Trophoblast cell (in vitro differentiated cells and primary cell): ENCODE measurements around the gene GPR37L1.
"Not testable (repeated sequence)": the region's sequence is repeated elsewhere in the genome, so short reads cannot be mapped to it uniquely, and the experiment has no call there.

Experiments
- DNase-seq, 2 donors: peaks; one replicate each; pipeline ENCODE4 v3.0.0-alpha.2; 2016
- H2AFZ ChIP-seq: 2 replicates; pipeline ENCODE4 v1.6.1; 2013; ENCODE audit warnings: low read length, moderate library complexity, mild to moderate bottlenecking; ENCODE audit not compliant: insufficient read depth, poor library complexity
- H2AK5ac ChIP-seq: 2 replicates; pipeline ENCODE4 v1.6.1; 2013; ENCODE audit warnings: mild to moderate bottlenecking, low read length
- H2BK120ac ChIP-seq: 2 replicates; pipeline ENCODE4 v1.6.1; 2013; ENCODE audit warnings: low read length, mild to moderate bottlenecking, moderate library complexity; ENCODE audit not compliant: insufficient read depth, poor library complexity
- H2BK12ac ChIP-seq: 2 replicates; pipeline ENCODE4 v1.6.1; 2013; ENCODE audit warnings: mild to moderate bottlenecking, low read length, moderate library complexity
- H2BK5ac ChIP-seq: 2 replicates; pipeline ENCODE4 v1.6.1; 2013; ENCODE audit warnings: low read length, low read depth, moderate library complexity, mild to moderate bottlenecking; ENCODE audit not compliant: poor library complexity
- H3K14ac ChIP-seq: 2 replicates; pipeline ENCODE4 v1.6.1; 2013; ENCODE audit warnings: mild to moderate bottlenecking, low read length
- H3K18ac ChIP-seq: 2 replicates; pipeline ENCODE4 v1.6.1; 2013; ENCODE audit warnings: mild to moderate bottlenecking, low read length
- H3K23ac ChIP-seq: 2 replicates; pipeline ENCODE4 v1.6.1; 2013; ENCODE audit warnings: low read length
- H3K27ac ChIP-seq: 2 replicates; pipeline ENCODE4 v1.5.1; 2013; ENCODE audit warnings: low read depth, mild to moderate bottlenecking, inconsistent platforms, low read length, moderate library complexity
- H3K27me3 ChIP-seq: 2 replicates; pipeline ENCODE4 v1.6.1; 2013; ENCODE audit warnings: inconsistent platforms, mild to moderate bottlenecking, low read length, moderate library complexity; ENCODE audit not compliant: insufficient read depth
- H3K36me3 ChIP-seq, 2 experiments: 1 replicate in 1 of 2; 2 replicates in 1 of 2; pipeline ENCODE4 v1.6.1; 2013; ENCODE audit warnings: low read length in 2 of 2, mild to moderate bottlenecking in 2 of 2, moderate library complexity in 1 of 2; ENCODE audit not compliant: insufficient read depth in 2 of 2, control insufficient read depth in 1 of 2
- H3K4ac ChIP-seq: 2 replicates; pipeline ENCODE4 v1.6.1; 2013; ENCODE audit warnings: low read depth, mild to moderate bottlenecking, low read length, moderate library complexity
- H3K4me1 ChIP-seq, 2 experiments: 1 replicate in 1 of 2; 2 replicates in 1 of 2; pipeline ENCODE4 v1.6.1; 2013; ENCODE audit warnings: low read length in 2 of 2, mild to moderate bottlenecking in 2 of 2, moderate library complexity in 1 of 2; ENCODE audit not compliant: insufficient read depth in 2 of 2, control insufficient read depth in 1 of 2
- H3K4me2 ChIP-seq: 2 replicates; pipeline ENCODE4 v1.6.1; 2013; ENCODE audit warnings: inconsistent platforms, mild to moderate bottlenecking, low read length, moderate library complexity
- H3K4me3 ChIP-seq: 2 replicates; pipeline ENCODE4 v1.5.1; 2013; ENCODE audit warnings: mild to moderate bottlenecking, low read depth, low read length, inconsistent platforms
- H3K79me1 ChIP-seq: one replicate; pipeline ENCODE4 v1.6.1; 2013; ENCODE audit warnings: low read length
- H3K79me2 ChIP-seq: 2 replicates; pipeline ENCODE4 v1.6.1; 2013; ENCODE audit warnings: low read length, mild to moderate bottlenecking; ENCODE audit not compliant: control insufficient read depth, insufficient read depth, poor library complexity
- H3K9ac ChIP-seq: 2 replicates; pipeline ENCODE4 v1.6.1; 2013; ENCODE audit warnings: mild to moderate bottlenecking, low read length
- H3K9me3 ChIP-seq: 2 replicates; pipeline ENCODE4 v1.6.1; 2013; ENCODE audit warnings: low read depth, mild to moderate bottlenecking, control low read depth, inconsistent platforms, low read length; ENCODE audit not compliant: insufficient read depth
- H4K12ac ChIP-seq: 2 replicates; pipeline ENCODE4 v1.6.1; 2013; ENCODE audit warnings: low read depth, mild to moderate bottlenecking, low read length, moderate library complexity
- H4K8ac ChIP-seq: 2 replicates; pipeline ENCODE4 v1.6.1; 2013; ENCODE audit warnings: low read depth, mild to moderate bottlenecking, low read length, moderate library complexity
- H4K91ac ChIP-seq: one replicate; pipeline ENCODE4 v1.6.1; 2013; ENCODE audit warnings: low read depth, mild to moderate bottlenecking, low read length, moderate library complexity
- WGBS: extraction: QIAGEN DNeasy Blood & Tissue Kit; methylation state at CpG from one replicate; pipeline ENCODE4 v1.1.7; 2013; ENCODE audit warnings: missing lambda C conversion rate; ENCODE audit not compliant: insufficient read length, insufficient coverage; ENCODE audit errors: extremely low coverage; 5-methylcytosine and 5-hydroxymethylcytosine counted together

Gene GPR37L1

GRCh38 chr1:202143768-202144401 lies 21.2 kb downstream of the GPR37L1 start:
- no peak overlapping the region for H2BK5ac ChIP-seq
- H2BK120ac ChIP-seq = peak overlapping the region; percentile 59
- peak overlapping the region; percentile 86 for H4K8ac ChIP-seq
- peak overlapping the region; percentile 69 for H2AFZ ChIP-seq
- H3K4me2 ChIP-seq = peak overlapping the region; percentile 85
- H2AK5ac ChIP-seq = peak overlapping the region; percentile 69
- H3K27ac ChIP-seq = no peak overlapping the region
- H3K4me1 ChIP-seq = peaks cover 8 to 17% of the 10 kb centered on the region in 2 experiments
- H3K9me3 ChIP-seq = no peaks in the 10 kb centered on the region
- H4K91ac ChIP-seq = peak overlapping the region; percentile 47
- H3K79me1 ChIP-seq = peaks cover 16% of the 10 kb centered on the region
- H3K27me3 ChIP-seq = no peaks in the 10 kb centered on the region
- peak overlapping the region; percentile 92 for H3K14ac ChIP-seq
- no peak for DNase-seq
- no peak overlapping the region for H3K23ac ChIP-seq
- WGBS = no CpG with 5 or more reads among the region's 58 CpGs
- H3K79me2 ChIP-seq = peaks cover 13% of the 10 kb centered on the region
- H2BK12ac ChIP-seq = no peak overlapping the region
- peak overlapping the region; percentile 91 for H3K4me3 ChIP-seq
- peak overlapping the region; percentile 63 for H4K12ac ChIP-seq
- peak overlapping the region; percentile 94 for H3K9ac ChIP-seq
- peak overlapping the region; percentile 53 for H3K4ac ChIP-seq
- no peaks in the 10 kb centered on the region for H3K36me3 ChIP-seq
- H3K18ac ChIP-seq = peak overlapping the region; percentile 38

DNA sequence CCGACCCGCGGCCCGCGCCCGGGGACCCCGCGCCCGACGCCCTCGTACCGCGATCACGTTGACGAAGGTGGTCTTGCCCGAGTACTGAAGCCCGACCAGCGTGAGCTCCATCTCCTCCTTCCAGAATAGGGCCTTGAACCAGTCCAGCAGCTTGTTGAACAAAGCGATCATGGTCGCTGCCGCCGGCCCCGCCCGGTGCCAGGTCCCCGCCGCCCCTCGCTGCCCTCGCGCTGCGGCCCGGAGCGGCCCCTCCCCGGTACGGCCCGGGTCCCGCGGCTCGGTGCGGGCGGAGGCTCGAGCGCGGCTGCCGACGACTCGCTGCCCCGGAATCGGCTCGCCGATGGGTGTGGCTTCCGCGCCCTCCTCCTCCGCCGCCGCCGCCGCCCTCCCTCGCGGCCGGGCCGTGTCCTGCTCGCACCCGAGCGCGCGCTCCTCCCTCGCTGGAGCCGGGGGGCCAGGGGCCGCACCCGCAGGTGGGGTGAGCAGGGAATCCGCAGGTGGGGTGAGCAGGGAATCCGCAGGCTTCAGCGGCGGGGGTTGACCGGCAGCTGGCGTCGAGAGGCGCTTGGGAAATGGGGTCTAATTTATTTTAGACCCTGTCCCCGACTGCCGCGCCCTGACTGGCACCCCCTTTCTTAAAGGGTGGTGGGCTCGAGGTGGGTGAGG lies 21.8 kb downstream of the GPR37L1 start, which contains the start of gene ARL8A:
Gene ARL8A, minus strand, starts transcription at position 336 of the 666 bp plus-strand sequence. Its CDS starts 165 bp downstream, at position 171.
- Histone ChIP-seq H3K9me3 (no peaks in the 10 kb centered on the region), H3K23ac (no peak within 1 kb of the TSS), H3K27ac (no peak within 1 kb of the TSS), H4K91ac (peak within 1 kb of the TSS; percentile 47), H3K14ac (peak within 1 kb of the TSS; percentile 92), H3K4ac (peak within 1 kb of the TSS; percentile 53), H3K79me1 (peaks cover 16% of the 10 kb centered on the region), H3K9ac (peak within 1 kb of the TSS; percentile 94), H2AFZ (peak within 1 kb of the TSS; percentile 69), H3K36me3 (no peaks in the 10 kb centered on the region), H3K4me2 (peak within 1 kb of the TSS; percentile 85), H2BK120ac (peak within 1 kb of the TSS; percentile 59), H3K27me3 (no peaks in the 10 kb centered on the region), H2BK5ac (no peak within 1 kb of the TSS), H3K18ac (peak within 1 kb of the TSS; percentile 38), H2AK5ac (peak within 1 kb of the TSS; percentile 69), H2BK12ac (no peak within 1 kb of the TSS), H3K79me2 (peaks cover 13% of the 10 kb centered on the region), H4K12ac (peak within 1 kb of the TSS; percentile 63), H3K4me1 (peaks cover 8 to 17% of the 10 kb centered on the region in 2 experiments), H4K8ac (peak within 1 kb of the TSS; percentile 86), H3K4me3 (peak within 1 kb of the TSS; percentile 91)
- WGBS = no CpG with 5 or more reads among the region's 82 CpGs
- peak; percentile 36 to 58 for DNase-seq

DNA sequence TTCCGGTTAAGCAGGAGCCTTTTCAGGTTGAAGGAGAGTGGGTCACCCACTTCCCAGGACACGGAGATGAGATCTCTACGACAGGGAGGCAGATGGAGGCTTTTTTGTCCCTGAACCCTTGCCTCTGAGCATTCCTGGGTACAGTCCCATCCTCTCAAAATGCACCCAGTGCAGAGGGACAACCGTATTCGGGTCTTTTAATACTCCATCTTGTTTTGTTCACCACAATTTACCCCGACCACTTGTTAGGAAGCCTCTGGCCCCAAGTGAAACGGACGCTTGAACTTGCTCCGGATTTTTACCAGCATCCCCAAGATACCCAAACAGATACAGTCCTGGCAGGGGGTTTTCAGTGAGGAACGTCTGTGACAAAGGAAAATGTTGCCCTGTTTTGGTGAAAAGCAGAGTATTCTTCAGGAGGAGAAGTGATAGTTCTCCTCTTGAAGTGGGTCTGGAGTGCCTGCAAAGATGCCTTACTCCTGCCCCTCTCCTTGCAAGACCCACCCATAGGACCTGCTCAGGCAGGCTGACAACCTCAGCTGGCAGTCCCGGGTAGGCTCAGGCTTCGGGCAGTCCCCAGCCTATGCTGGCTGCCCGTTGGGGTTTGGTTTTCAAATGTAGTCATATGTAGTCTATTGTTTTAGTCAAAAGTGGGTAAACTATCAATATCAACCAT lies 22.5 kb downstream of the GPR37L1 start:
- H3K79me2 ChIP-seq = peaks cover 13% of the 10 kb centered on the region
- no CpG with 5 or more reads among the region's 13 CpGs for WGBS

DNA sequence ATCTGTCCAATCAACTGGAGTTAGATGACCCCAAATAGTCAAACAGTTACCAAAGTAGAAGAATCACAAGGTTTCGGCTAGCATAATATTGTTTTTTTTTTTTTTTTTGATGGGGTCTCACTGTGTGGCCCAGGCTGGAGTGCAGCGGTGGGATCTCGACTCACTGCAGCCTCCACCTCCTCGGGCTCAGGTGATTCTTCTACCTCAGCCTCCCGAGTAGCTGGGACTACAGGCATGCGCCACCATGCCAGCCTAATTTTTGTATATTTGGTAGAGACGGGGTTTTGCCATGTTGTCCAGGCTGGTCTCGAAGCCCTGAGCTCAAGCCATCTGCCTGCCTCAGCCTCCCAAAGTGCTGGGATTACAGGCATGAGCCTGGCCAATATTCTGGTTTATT lies 23.0 kb downstream of the GPR37L1 start:
- H3K4ac ChIP-seq, H3K27ac ChIP-seq, H2AK5ac ChIP-seq, H3K18ac ChIP-seq, H2AFZ ChIP-seq, H3K27me3 ChIP-seq, H3K23ac ChIP-seq, H4K8ac ChIP-seq, H3K9me3 ChIP-seq, H2BK120ac ChIP-seq, H3K36me3 ChIP-seq, H4K12ac ChIP-seq, H2BK12ac ChIP-seq, H3K4me3 ChIP-seq, DNase-seq, H3K4me2 ChIP-seq, H2BK5ac ChIP-seq, H3K14ac ChIP-seq, H4K91ac ChIP-seq, H3K9ac ChIP-seq: not testable (repeated sequence)
- Histone ChIP-seq H3K79me2 (peaks cover 13% of the 10 kb centered on the region), H3K4me1 (peaks cover 8 to 17% of the 10 kb centered on the region in 2 experiments), H3K79me1 (peaks cover 16% of the 10 kb centered on the region)
- no CpG with 5 or more reads among the region's 8 CpGs for WGBS

More for the DNA sequence above, 22.5 kb downstream of the GPR37L1 start:
- Histone ChIP-seq H2BK120ac (no peak overlapping the region), H3K36me3 (no peaks in the 10 kb centered on the region), H4K12ac (peak overlapping the region; percentile 1), H3K4me1 (peaks cover 8 to 17% of the 10 kb centered on the region in 2 experiments), H3K27ac (no peak overlapping the region), H4K91ac (peak overlapping the region; percentile 47), H3K4me2 (peak overlapping the region; percentile 85), H2AFZ (peak overlapping the region; percentile 38), H3K27me3 (no peaks in the 10 kb centered on the region), H3K23ac (no peak overlapping the region), H3K18ac (no peak overlapping the region), H3K9me3 (no peaks in the 10 kb centered on the region), H3K79me1 (peaks cover 16% of the 10 kb centered on the region), H2BK12ac (no peak overlapping the region), H3K4ac (no peak overlapping the region), H4K8ac (peak overlapping the region; percentile 86), H3K4me3 (peak overlapping the region; percentile 91), H3K14ac (peak overlapping the region; percentile 80), H2AK5ac (no peak overlapping the region), H3K9ac (no peak overlapping the region), H2BK5ac (no peak overlapping the region)
- DNase-seq = no peak
